ENCODE results near the gene SCRN2.

DNA sequence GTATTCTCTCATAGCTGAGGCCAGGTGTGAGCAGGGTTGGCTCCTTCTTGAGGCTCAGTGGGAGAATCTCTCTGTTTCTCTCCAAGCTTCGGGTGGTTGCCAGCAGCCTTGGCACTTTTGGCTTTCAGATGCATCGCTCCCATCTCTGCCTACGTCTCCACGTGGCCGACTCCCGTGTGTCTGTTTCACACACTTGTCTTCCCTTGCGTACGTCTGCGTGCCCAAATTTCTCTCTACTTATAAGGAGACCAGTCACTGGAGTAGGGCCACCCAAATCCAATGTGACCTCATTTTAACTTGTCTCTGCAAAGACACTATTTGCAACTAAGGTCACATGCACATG is 34.2 kb downstream of the SCRN2 start:
- TF ChIP-seq, protein P1, sequence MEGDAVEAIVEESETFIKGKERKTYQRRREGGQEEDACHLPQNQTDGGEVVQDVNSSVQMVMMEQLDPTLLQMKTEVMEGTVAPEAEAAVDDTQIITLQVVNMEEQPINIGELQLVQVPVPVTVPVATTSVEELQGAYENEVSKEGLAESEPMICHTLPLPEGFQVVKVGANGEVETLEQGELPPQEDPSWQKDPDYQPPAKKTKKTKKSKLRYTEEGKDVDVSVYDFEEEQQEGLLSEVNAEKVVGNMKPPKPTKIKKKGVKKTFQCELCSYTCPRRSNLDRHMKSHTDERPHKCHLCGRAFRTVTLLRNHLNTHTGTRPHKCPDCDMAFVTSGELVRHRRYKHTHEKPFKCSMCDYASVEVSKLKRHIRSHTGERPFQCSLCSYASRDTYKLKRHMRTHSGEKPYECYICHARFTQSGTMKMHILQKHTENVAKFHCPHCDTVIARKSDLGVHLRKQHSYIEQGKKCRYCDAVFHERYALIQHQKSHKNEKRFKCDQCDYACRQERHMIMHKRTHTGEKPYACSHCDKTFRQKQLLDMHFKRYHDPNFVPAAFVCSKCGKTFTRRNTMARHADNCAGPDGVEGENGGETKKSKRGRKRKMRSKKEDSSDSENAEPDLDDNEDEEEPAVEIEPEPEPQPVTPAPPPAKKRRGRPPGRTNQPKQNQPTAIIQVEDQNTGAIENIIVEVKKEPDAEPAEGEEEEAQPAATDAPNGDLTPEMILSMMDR (IDR thresholded peaks at IDR 0.05): no peak
- no peak for TF ChIP-seq ZFX (IDR thresholded peaks at IDR 0.05; ENCODE audit: borderline replicate concordance)

All from 22Rv1 (cell line).